HFFc6 (cell line): Measurements from ENCODE around the gene MMP23B. TPM values are rescaled to one million over a fixed set of nuclear protein-coding genes. Genes with fewer than 3 reads are reported as not detected.
"Not testable (repeated sequence)": the region's sequence is repeated elsewhere in the genome, so short reads cannot be mapped to it uniquely, and the experiment has no call there.

Source experiments
- DNase-seq: peaks from one replicate; pipeline ENCODE4 v3.0.0-alpha.2; 2018
- H3K27ac Mint-ChIP-seq: 2 replicates; pipeline ENCODE4 v1.8.0; 2020; ENCODE audit warnings: mild to moderate bottlenecking, mixed read lengths
- H3K27me3 Mint-ChIP-seq: 2 replicates; pipeline ENCODE4 v1.8.0; 2021; ENCODE audit warnings: mild to moderate bottlenecking, moderate library complexity, mixed read lengths; ENCODE audit not compliant: insufficient read depth
- H3K36me3 Mint-ChIP-seq: 2 replicates; pipeline ENCODE4 v1.8.0; 2021; ENCODE audit warnings: low read depth, mixed read lengths
- H3K4me1 Mint-ChIP-seq: 2 replicates; pipeline ENCODE4 v1.8.0; 2020; ENCODE audit warnings: low read depth, mixed read lengths
- H3K4me3 Mint-ChIP-seq: 2 replicates; pipeline ENCODE4 v1.8.0; 2020; ENCODE audit warnings: mild to moderate bottlenecking, moderate library complexity, mixed read lengths
- H3K9me3 Mint-ChIP-seq: 2 replicates; pipeline ENCODE4 v1.8.0; 2020; ENCODE audit warnings: mild to moderate bottlenecking, mixed read lengths
- CTCF ChIP-seq: fragments of 200-600 bp; sonication (generic); IDR thresholded peaks from 2 replicates; pipeline ENCODE4 v1.5.0; 2021; ENCODE audit warnings: antibody characterized with exemption, mild to moderate bottlenecking
- total RNA-seq, 6 experiments: library from RNA; stranded (reverse); fragmentation: NEBNext Ultra II Directional; extraction: Animal tissue kit (Norgen Biotek cat#: 25700); gene quantifications; 2 replicates in 1 of 6; 3 replicates in 5 of 6; pipeline ENCODE4 v1.2.3, GENCODE V29; 2021

MMP23B gene
- total RNA-seq, 6 experiments from 2014 or later = 2.8 to 7.1 (median 5.1) TPM

GRCh38 chr1:1638528-1638927 lies 6.6 kb downstream of the MMP23B start:
- H3K27ac Mint-ChIP-seq, H3K4me3 Mint-ChIP-seq, H3K36me3 Mint-ChIP-seq, H3K4me1 Mint-ChIP-seq, DNase-seq, H3K27me3 Mint-ChIP-seq, H3K9me3 Mint-ChIP-seq: not testable (repeated sequence)

DNA sequence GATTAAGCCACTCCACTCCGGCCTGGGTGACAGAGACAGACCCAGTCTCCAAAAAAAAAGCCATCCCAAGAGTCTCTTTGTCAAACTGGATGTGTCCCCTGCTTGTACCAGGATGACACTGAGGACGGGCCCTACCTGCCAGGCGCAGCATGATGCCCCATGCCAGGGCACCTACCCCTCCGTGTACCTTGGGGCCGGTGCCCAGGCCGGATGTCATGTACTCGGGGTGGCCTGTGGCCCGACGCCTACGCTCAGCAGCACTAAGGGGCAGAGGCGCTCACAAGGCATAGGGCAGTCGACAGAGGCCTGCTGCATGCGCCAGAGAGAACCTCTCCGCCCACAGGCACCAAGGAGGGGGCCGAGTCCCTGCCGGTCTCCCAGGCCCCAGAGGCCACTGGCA lies 7.4 kb downstream of the MMP23B start:
- not testable (repeated sequence) for DNase-seq, H3K9me3 Mint-ChIP-seq, H3K36me3 Mint-ChIP-seq, H3K4me3 Mint-ChIP-seq, H3K27me3 Mint-ChIP-seq, H3K4me1 Mint-ChIP-seq, H3K27ac Mint-ChIP-seq

DNA sequence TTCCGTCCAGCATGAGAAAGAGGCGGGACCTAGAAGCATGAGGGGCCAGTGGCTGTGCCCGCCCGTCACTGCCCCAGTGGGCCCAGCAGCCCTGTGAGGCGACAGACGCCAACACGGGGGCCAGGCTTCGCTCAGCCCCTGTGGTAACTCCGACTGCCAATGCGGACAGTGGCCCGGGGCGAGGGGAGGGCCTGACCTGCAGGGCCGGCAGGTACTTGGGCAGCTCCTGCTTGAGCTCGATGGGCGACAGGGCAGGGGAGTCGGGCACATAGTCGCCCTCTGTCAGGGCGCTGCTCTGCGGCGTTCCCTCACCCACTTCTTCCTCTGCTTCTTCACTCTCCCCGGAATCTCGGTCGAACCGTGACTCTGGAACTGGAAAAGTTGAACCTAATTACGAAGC lies 8.1 kb downstream of the MMP23B start:
- H3K36me3 Mint-ChIP-seq, H3K27me3 Mint-ChIP-seq, DNase-seq, H3K9me3 Mint-ChIP-seq, H3K27ac Mint-ChIP-seq, H3K4me1 Mint-ChIP-seq, H3K4me3 Mint-ChIP-seq: not testable (repeated sequence)

DNA sequence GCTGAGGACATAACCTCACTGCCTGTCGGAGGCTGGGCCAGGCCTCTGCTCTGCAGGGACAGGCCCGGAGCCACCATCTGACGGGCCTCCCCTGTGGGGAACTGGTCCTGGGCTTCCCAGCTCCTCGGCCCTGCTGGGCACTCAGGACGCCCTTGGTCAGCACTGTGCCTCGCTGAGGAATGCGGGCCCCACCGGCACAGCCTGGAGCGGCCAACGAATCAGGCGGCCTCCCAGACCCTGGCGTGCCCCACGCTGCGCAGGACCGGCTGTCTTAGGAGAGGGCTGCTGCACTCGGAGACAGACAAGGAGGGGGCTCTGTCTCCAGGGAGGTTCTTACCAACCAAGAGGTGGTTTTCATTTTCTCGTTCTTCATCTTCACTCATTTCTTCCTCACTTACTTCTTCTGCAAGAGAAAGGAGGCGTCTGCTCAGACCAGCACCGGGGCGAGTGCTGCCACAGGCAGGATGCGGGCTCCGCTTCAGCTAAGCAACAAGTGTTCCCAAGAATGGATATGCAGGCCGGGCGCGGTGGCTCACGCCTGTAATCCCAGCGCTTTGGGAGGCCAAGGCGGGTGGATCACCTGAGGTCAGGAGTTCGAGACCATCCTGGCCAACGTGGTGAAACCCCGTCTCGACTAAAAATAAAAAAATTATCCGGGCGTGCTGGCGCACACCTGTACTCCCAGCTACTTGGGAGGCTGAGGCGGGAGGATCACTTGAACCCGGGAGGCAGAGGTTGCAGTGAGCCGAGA lies 8.9 kb downstream of the MMP23B start:
- H3K27ac Mint-ChIP-seq, H3K4me1 Mint-ChIP-seq, H3K9me3 Mint-ChIP-seq, H3K36me3 Mint-ChIP-seq, DNase-seq, H3K4me3 Mint-ChIP-seq, H3K27me3 Mint-ChIP-seq: not testable (repeated sequence)

DNA sequence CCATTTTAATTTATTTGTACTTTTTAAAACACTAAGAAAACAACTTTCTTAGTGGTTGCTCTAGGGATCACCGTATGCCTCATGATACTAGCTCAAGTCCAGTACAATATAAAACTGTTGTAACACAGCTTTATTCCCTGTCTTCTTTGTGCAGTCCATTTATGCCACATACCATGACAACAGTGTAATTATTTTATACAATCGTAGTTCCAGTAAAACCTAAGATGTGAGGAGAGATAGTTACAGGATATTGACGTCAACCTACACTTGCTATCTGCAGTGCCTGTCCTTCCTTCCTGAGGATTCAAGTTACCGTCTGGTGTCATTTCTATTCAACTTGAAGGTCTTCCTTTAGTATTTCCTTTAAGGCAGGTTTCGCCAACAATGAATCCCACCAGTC lies 14.4 kb downstream of the MMP23B start:
- H3K9me3 Mint-ChIP-seq, H3K27ac Mint-ChIP-seq, H3K4me3 Mint-ChIP-seq, DNase-seq, H3K4me1 Mint-ChIP-seq, H3K27me3 Mint-ChIP-seq: not testable (repeated sequence)
- H3K36me3 Mint-ChIP-seq = peaks cover 38% of the 10 kb centered on the region

DNA sequence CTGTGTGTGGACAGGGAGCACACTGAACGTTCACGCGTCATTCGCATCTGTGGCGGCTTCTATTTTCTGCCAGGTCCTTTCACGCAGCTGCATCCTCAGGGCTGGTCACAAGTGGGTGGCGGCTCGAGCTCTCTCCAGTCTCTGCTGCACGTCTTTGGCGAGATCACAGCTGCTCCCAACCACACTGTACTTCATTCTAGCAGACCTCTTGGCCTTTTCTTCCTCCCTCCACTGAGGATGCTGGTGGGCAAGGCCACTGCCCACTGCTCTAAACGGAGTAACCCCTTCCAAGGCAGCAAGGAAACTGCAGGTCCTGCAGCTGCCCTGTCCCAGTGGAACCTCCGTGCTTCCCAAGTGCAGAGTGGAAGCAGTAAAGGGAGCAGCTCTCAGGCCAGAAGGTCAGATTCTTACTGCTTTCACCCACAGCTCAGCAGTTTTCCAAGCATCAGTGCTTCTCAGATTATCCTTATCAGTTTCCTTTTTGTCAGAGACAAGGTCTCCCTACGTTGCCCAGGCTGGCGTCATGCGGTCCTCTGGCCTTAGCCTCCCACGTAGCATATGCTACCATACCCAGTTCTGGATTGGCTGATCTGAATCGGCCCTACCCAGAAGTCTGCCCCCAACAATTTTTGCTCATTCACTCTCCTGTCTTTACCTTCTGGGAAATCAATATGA lies 15.7 kb downstream of the MMP23B start:
- not testable (repeated sequence) for H3K4me3 Mint-ChIP-seq, H3K4me1 Mint-ChIP-seq, H3K27ac Mint-ChIP-seq, H3K27me3 Mint-ChIP-seq, H3K9me3 Mint-ChIP-seq, DNase-seq
- peaks cover 49% of the 10 kb centered on the region for H3K36me3 Mint-ChIP-seq

- DNase-seq, H3K27me3 Mint-ChIP-seq, H3K9me3 Mint-ChIP-seq, H3K4me3 Mint-ChIP-seq, H3K27ac Mint-ChIP-seq, H3K4me1 Mint-ChIP-seq: not testable (repeated sequence)
- H3K36me3 Mint-ChIP-seq = peaks cover 49% of the 10 kb centered on the region
Observed at GRCh38 chr1:1648265-1648664, 16.3 kb downstream of the MMP23B start.

DNA sequence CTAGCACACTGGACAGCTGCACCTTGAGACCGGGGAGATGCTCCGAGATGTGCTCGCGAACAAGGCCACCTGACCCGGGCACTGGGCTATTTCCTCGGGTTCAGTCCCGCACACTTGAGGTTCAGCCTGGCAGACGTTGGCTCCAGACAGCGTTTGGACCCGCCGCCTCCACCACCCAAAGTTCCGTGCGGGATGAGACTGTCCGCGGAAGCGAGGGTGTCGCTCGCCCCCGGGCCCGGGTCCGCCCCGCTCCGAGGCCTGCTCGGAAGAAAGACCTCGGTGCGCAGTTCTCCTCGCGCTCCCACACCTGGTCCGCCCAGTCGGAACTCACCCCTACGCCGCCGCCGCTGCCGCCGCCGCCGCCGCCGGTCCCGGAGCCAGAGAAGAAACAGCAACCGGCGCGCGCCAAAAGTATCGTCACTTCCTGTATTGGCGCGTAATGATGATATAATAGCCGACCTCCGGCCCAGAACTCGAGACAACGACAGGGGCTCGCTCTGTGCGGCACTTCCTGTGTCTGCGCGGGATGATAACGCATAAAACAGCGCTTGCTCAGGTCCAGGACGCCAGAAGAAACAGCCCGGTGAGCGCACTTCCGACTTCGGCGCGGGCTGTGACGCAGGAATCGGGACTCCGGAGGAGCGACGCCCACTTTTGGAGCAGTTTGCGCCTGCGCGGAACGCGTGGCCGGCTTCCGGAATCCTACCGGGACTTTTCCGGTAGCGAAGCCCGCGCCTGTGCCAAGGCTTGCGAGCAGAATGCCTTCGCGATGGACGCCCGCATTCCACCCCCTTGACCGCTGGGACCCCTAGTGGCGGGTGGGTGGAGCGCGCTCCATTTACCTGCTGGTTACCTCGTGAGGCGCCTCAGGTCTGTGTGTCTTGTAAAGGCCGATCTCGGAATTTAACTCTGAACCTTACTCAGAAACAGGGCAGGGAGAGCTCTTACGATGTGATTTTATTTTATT lies 26.9 kb downstream of the MMP23B start, which contains the start of gene CDK11B:
Gene CDK11B (minus strand): TSS at position 422 of the 967 bp plus-strand sequence. CDS start 1,519 bp downstream, outside the sequence.
- H3K27me3 Mint-ChIP-seq, H3K9me3 Mint-ChIP-seq, H3K36me3 Mint-ChIP-seq: not testable (repeated sequence)

GRCh38 chr1:1662392-1662791 lies 30.4 kb downstream of the MMP23B start:
- H3K36me3 Mint-ChIP-seq, H3K9me3 Mint-ChIP-seq, H3K27me3 Mint-ChIP-seq: not testable (repeated sequence)
- Mint-ChIP-seq H3K4me3 (peak overlapping the region; percentile 60), H3K27ac (peak overlapping the region; percentile 89), H3K4me1 (peaks cover 17% of the 10 kb centered on the region)
- peak; percentile 78 for DNase-seq

More for the DNA sequence above, 26.9 kb downstream of the MMP23B start, which contains the start of gene CDK11B:
- H3K4me3 Mint-ChIP-seq = peak within 1 kb of the TSS; percentile 90
- peak; percentile 68 for TF ChIP-seq CTCF
- DNase-seq = peak; percentile 98
- H3K4me1 Mint-ChIP-seq = peaks cover 17% of the 10 kb centered on the region
- peak within 1 kb of the TSS; percentile 99 for H3K27ac Mint-ChIP-seq

- H3K9me3 Mint-ChIP-seq, H3K27me3 Mint-ChIP-seq, H3K36me3 Mint-ChIP-seq, DNase-seq: not testable (repeated sequence)
- Mint-ChIP-seq H3K27ac (peak overlapping the region; percentile 89), H3K4me1 (peaks cover 17% of the 10 kb centered on the region), H3K4me3 (peak overlapping the region; percentile 60)
Observed at GRCh38 chr1:1662830-1663560, 31.0 kb downstream of the MMP23B start.

- H3K27ac Mint-ChIP-seq, H3K36me3 Mint-ChIP-seq, H3K27me3 Mint-ChIP-seq: not testable (repeated sequence)
Observed at GRCh38 chr1:1664318-1664717, 32.3 kb downstream of the MMP23B start.

More at GRCh38 chr1:1664318-1664717, 32.3 kb downstream of the MMP23B start:
- H3K9me3 Mint-ChIP-seq, DNase-seq, H3K4me3 Mint-ChIP-seq: not testable (repeated sequence)
- H3K4me1 Mint-ChIP-seq = peaks cover 17% of the 10 kb centered on the region
